Measurements from ENCODE around the gene TMEM214. TPM values are rescaled to one million over a fixed set of nuclear protein-coding genes. Genes with fewer than 3 reads are reported as not detected.

The TMEM214 gene
- total RNA-seq, 1 donor from 2014 or later: 62.9 TPM

DNA sequence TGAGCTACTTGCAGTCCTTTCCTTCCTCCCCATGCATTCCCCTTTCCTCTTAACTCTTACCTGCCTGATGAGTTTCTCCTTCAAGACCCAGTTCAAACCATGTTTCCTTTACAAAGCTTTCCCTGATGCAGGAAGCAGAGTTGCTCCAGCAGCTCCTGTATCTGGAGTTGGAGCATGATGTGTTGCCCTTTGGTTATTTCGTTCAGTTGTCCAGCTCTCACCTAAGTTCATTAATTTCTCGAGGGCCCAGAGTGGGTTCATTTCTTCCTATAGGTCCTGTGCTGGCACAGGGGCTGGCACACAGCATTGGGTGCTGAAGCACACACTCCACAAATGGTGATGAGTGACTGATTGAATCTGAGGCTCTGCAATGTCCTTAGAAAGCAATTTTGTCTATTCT is 23.0 kb upstream of the TMEM214 start:
- H3K9me3 ChIP-seq: no peaks in the 10 kb centered on the region
- intact Hi-C loops (cut with DNase I): no loop called here
- no peaks in the 10 kb centered on the region for H3K4me1 ChIP-seq
- ATAC-seq (no peak), DNase-seq (no peak)
- no peak overlapping the region for H3K4me3 ChIP-seq
- no peak overlapping the region for H3K27ac ChIP-seq
- no peaks in the 10 kb centered on the region for H3K27me3 ChIP-seq (ENCODE audit: low read depth)
- TF ChIP-seq CTCF (IDR thresholded peaks at IDR 0.05): no peak
- no peaks in the 10 kb centered on the region for H3K36me3 ChIP-seq

GRCh38 chr2:27010139-27010538 is 22.6 kb upstream of the TMEM214 start:
- H3K27me3 ChIP-seq (ENCODE audit: low read depth): no peaks in the 10 kb centered on the region
- no peaks in the 10 kb centered on the region for H3K36me3 ChIP-seq
- H3K9me3 ChIP-seq: no peaks in the 10 kb centered on the region
- TF ChIP-seq CTCF (IDR thresholded peaks at IDR 0.05): no peak
- H3K4me3 ChIP-seq: no peak overlapping the region
- DNase-seq (no peak), ATAC-seq (no peak)
- peaks cover 3% of the 10 kb centered on the region for H3K4me1 ChIP-seq
- intact Hi-C loops (cut with DNase I): no loop called here
- no peak overlapping the region for H3K27ac ChIP-seq

DNA sequence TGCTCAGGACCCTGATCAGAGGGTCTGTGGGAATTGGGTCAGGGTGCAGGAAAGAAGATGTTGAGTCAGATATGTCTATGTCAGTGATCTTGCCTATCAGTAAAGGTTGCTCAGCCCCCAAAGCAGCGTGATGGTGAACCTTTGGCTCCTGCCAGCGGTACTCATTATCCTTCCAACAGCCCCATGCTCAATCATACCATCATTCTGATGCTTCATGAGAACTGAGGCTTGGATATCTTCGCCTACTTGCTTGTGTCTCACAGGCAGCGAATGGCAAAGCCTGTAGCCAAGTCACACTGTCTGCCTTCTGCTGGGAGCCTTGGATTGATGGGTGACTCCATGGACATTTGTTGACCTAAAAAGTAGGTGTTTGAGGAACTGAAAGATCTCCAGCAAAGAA is 19.0 kb upstream of the TMEM214 start:
- Histone ChIP-seq H3K4me3 (no peak overlapping the region), H3K27ac (no peak overlapping the region), H3K4me1 (peaks cover 13% of the 10 kb centered on the region), H3K36me3 (no peaks in the 10 kb centered on the region), H3K9me3 (no peaks in the 10 kb centered on the region), H3K27me3 (ENCODE audit: low read depth) (no peaks in the 10 kb centered on the region)
- intact Hi-C loops (cut with DNase I): no loop called here
- no peak for DNase-seq
- no peak for ATAC-seq
- no peak for TF ChIP-seq CTCF (IDR thresholded peaks at IDR 0.05)

DNA sequence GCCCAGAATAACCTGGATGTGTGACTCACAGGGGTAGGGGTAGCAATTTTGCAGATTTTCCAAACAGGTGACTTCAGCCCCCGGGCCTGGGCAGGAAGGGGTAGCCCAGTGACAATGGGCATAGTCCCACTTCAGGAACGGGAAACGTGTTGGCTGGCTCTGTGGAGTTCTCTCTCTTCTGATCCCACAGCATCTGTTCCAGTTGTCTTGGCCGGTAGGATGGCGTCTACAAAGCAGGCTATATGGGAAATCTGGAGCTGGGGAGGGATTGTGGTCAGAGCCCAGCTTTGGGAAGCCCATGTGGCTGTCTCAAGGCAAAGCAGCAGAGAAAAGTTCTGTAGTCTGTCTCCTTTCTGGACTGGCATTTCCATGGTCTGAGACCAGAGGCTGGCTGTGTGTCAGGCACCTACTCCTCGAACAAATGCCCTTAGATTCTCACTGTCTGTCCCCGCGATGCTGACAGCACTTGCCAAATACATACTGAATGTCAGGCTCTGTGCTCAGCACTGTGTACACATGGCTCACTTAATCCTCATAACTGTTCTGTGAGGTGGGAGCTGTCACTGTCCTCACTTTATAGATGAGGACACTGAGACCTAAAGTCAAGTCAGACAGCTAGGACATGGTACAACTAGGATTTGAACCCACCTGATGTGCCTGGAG is 17.9 kb upstream of the TMEM214 start:
- H3K36me3 ChIP-seq: no peaks in the 10 kb centered on the region
- peaks cover 13% of the 10 kb centered on the region for H3K4me1 ChIP-seq
- ATAC-seq (no peak), DNase-seq (no peak)
- H3K27ac ChIP-seq: no peak overlapping the region
- intact Hi-C loops (cut with DNase I): loop anchor here (5.0 kb wide), 1 partner anchor 53 kb away; no protein-coding TSS in a partner anchor
- no peaks in the 10 kb centered on the region for H3K27me3 ChIP-seq (ENCODE audit: low read depth)
- TF ChIP-seq CTCF (IDR thresholded peaks at IDR 0.05): no peak
- H3K4me3 ChIP-seq: no peak overlapping the region
- H3K9me3 ChIP-seq: no peaks in the 10 kb centered on the region

DNA sequence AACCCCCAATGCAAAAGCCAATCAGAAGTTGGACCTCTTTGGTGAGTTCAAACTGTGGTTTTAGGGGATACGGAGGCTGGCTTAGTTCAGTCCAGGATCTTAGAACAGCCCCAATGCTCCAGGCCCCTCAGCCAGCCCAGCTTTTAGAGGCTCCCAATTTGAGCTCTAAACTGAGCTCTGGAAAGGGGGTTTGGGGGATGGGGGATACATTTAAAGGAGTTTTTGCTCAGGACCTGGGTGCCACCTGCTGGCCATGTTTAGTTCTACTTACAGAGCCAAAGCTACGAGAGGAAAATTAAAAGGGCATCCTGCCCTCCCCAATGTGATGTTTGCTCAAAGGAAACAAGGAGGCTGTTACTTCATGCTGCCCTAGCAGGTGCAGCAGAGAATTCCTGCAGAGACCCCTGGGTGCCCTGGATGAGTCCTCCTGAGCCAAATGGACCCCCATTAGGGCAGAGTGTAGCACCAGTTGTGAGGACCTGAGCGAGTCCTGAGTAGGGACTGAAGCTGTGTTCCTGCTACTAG is 15.9 kb upstream of the TMEM214 start:
- no peaks in the 10 kb centered on the region for H3K27me3 ChIP-seq (ENCODE audit: low read depth)
- peaks cover 13% of the 10 kb centered on the region for H3K4me1 ChIP-seq
- peak; percentile 67 for TF ChIP-seq CTCF (IDR thresholded peaks at IDR 0.05)
- H3K9me3 ChIP-seq: no peaks in the 10 kb centered on the region
- ATAC-seq (peak; percentile 60 to 76), DNase-seq (peak; percentile 56)
- H3K27ac ChIP-seq: no peak overlapping the region
- no peaks in the 10 kb centered on the region for H3K36me3 ChIP-seq
- no peak overlapping the region for H3K4me3 ChIP-seq
- intact Hi-C loops (cut with DNase I): loop anchor here (5.0 kb wide), 1 partner anchor 55 kb away; no protein-coding TSS in a partner anchor
